Retinal pigment epithelial cell (primary cell): ENCODE data around the gene ETNPPL.

Experiments
- DNase-seq: peaks from one replicate; pipeline ENCODE4 v3.0.0-alpha.2; 2010; ENCODE audit warnings: low read depth
- H3K4me3 ChIP-seq: 2 replicates; pipeline ENCODE4 v1.5.1; 2011; ENCODE audit warnings: mild to moderate bottlenecking, low read length, control low read depth, moderate library complexity
- CTCF ChIP-seq: conservative IDR thresholded peaks from 2 replicates; pipeline ENCODE4 v1.5.1; 2011; ENCODE audit warnings: low read depth, low read length, control low read depth, inconsistent platforms

ETNPPL gene

GRCh38 chr4:108693819-108694218 is 69.0 kb downstream of the ETNPPL start:
- no peak for TF ChIP-seq CTCF
- no peak overlapping the region for H3K4me3 ChIP-seq
- DNase-seq, result no peak

GRCh38 chr4:108693211-108693610 is 69.6 kb downstream of the ETNPPL start:
- no peak for DNase-seq
- no peak overlapping the region for H3K4me3 ChIP-seq
- no peak for TF ChIP-seq CTCF
